ENCODE measurements around the gene C15orf39. TPM values are rescaled to one million over a fixed set of nuclear protein-coding genes. Genes with fewer than 3 reads are reported as not detected.

Gene C15orf39
- total RNA-seq, 1 experiment from 2014 or later = 45.6 TPM

- no peak overlapping the region for H3T11ph ChIP-seq (ENCODE audit: low read length)
- WGBS (ENCODE audit: extremely low coverage, insufficient read length, low lambda C conversion rate) = no CpG with 5 or more reads among the region's 6 CpGs
- H3K4me1 Mint-ChIP-seq = peaks cover 38 to 51% of the 10 kb centered on the region in 2 experiments
- no peak overlapping the region for H3K18ac ChIP-seq (ENCODE audit: insufficient read length, low read depth, low read length)
- no peak overlapping the region for H4K91ac ChIP-seq (ENCODE audit: insufficient read length, low read depth, low read length)
- H3K79me1 ChIP-seq (ENCODE audit: insufficient read depth, low read depth, low read length, poor library complexity, severe bottlenecking) = no peaks in the 10 kb centered on the region
- H3K4ac ChIP-seq (ENCODE audit: low read depth, low read length) = no peak overlapping the region
- no peaks in the 10 kb centered on the region for H3K27me3 ChIP-seq (ENCODE audit: insufficient read depth, low read length)
- no peak overlapping the region for H2BK120ac ChIP-seq (ENCODE audit: low read depth, low read length, poor library complexity, severe bottlenecking)
- TF ChIP-seq CTCF (conservative IDR thresholded peaks at IDR 0.05) = no peak
- H4K8ac ChIP-seq (replicated peaks; ENCODE audit: insufficient read length, low read depth, low read length) = no peak overlapping the region
- peaks cover 26% of the 10 kb centered on the region for H3K27me3 Mint-ChIP-seq (ENCODE audit: low read depth)
- no peak overlapping the region for H2AK5ac ChIP-seq (ENCODE audit: insufficient read length, low read length)
- H3K14ac ChIP-seq (ENCODE audit: insufficient read depth, low read length) = no peak overlapping the region
- no peaks in the 10 kb centered on the region for H3K9me3 ChIP-seq (ENCODE audit: control insufficient read depth, low read depth, low read length)
- H2BK15ac ChIP-seq (ENCODE audit: low read depth, low read length) = no peak overlapping the region
- no peak overlapping the region for H3K27ac ChIP-seq (ENCODE audit: insufficient read length, low read depth, low read length)
- H3K23ac ChIP-seq (ENCODE audit: insufficient read length, low read depth, low read length) = no peak overlapping the region
- no peak overlapping the region for H4K5ac ChIP-seq (ENCODE audit: insufficient read length, low read depth, low read length)
- H2AFZ ChIP-seq (ENCODE audit: low read length) = no peak overlapping the region
- DNase-seq = no peak
- H3K23me2 ChIP-seq (ENCODE audit: insufficient read length, low read depth, low read length, poor library complexity, severe bottlenecking) = peaks cover 2% of the 10 kb centered on the region
- no peak overlapping the region for H3K56ac ChIP-seq (ENCODE audit: insufficient read length, low read depth, low read length)
- H3K9me3 Mint-ChIP-seq = no peaks in the 10 kb centered on the region
- H3K9ac ChIP-seq (ENCODE audit: extremely low read depth, insufficient read length, low read length) = no peak overlapping the region
- no peak overlapping the region for H3K27ac Mint-ChIP-seq
- H2BK20ac ChIP-seq (ENCODE audit: low read depth, low read length, poor library complexity, severe bottlenecking) = no peak overlapping the region
- no peaks in the 10 kb centered on the region for H3K79me2 ChIP-seq (ENCODE audit: insufficient read depth, low read length)
- no peak overlapping the region for H2BK12ac ChIP-seq (ENCODE audit: insufficient read length, low read depth, low read length)
- no peak overlapping the region for H2BK5ac ChIP-seq (ENCODE audit: insufficient read length, low read length)
- H3K4me2 ChIP-seq (ENCODE audit: insufficient read depth, insufficient read length, low read length) = peak overlapping the region; percentile 57
- no peaks in the 10 kb centered on the region for H4K20me1 ChIP-seq (ENCODE audit: control insufficient read depth, insufficient read depth, insufficient read length)
- no peaks in the 10 kb centered on the region; the same call in 1 of the 2 replicates for H3K4me1 ChIP-seq (ENCODE audit: insufficient read depth, low read length)
- H3K36me3 Mint-ChIP-seq (ENCODE audit: insufficient read depth in 1 of 3, low read depth in 3 of 3) = no peaks in the 10 kb centered on the region
- peak overlapping the region; percentile 55 to 71; a peak in 4 of 5 replicates for H3K4me3 Mint-ChIP-seq
Observed at GRCh38 chr15:75177360-75178071, 24.2 kb upstream of the C15orf39 start.
